ENCODE results near the gene NID2. TPM values are rescaled to one million over a fixed set of nuclear protein-coding genes. Genes with fewer than 3 reads are reported as not detected.

Gene NID2
- total RNA-seq, 1 experiment from 2014 or later = 9.5 TPM

DNA sequence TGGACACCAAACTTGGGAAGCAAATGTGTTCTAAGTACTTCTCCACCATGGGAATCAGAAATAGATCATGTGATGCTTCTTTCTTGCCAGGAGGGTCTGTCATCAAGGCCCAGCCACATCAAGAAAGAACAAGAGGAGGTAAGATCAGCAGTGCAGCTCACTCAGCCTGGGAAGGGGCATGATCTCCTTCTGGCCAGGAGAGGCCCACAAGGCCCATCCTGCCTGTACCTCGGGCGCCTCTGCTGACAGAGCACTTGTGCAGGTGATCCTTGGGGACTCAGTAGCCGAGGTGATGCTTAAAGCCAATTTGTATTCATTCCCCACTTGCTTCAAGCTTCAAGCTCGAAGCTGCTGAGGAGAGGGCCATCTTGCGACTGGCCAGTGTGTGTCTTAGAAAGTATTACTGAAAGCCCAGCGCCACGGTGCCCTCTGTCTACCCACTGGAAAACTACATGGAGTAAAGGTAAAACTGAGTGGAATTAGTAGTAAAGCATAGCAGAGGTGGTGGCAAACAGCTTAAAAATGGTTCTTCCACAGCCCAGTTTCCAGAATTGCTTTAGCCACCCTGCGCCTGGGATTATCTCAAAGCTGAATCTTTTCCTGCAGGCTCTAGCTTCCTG, 53.3 kb downstream of the NID2 start:
- ChIA-PET CTCF (interaction anchor here (0.7 to 1.7 kb wide), 3 partner anchors 10 to 56 kb away, joined by 3 to 4 read pairs (median 3); no protein-coding TSS in a partner anchor), POLR2A (no interaction called here)
- H3K36me3 Mint-ChIP-seq (ENCODE audit: insufficient read depth, unreplicated experiment) = peaks cover 36% of the 10 kb centered on the region
- no peaks in the 10 kb centered on the region for H3K27me3 Mint-ChIP-seq (ENCODE audit: insufficient read depth, unreplicated experiment)
- Histone ChIP-seq H3K27me3 (replicated peaks; ENCODE audit: control insufficient read depth, insufficient read depth, low read length) (no peaks in the 10 kb centered on the region), H3K36me3 (ENCODE audit: control insufficient read depth, insufficient read depth, low read length) (no peaks in the 10 kb centered on the region), H3K4me1 (no peaks in the 10 kb centered on the region), H3K9me3 (no peaks in the 10 kb centered on the region), H3K4me3 (ENCODE audit: low read depth, low read length) (no peak overlapping the region)
- no peaks in the 10 kb centered on the region for H3K4me1 Mint-ChIP-seq (ENCODE audit: low read depth, unreplicated experiment)
- intact Hi-C loops (cut with micrococcal nuclease; ENCODE audit: unreplicated experiment) = loop anchor here (2.0 to 10.0 kb wide), 2 partner anchors 49 to 115 kb away; partner anchors contain the start of gene NID2
- H3K4me3 Mint-ChIP-seq (ENCODE audit: unreplicated experiment) = no peak overlapping the region
- BruUV-seq (replicated peaks) = no TSS peak
- TF ChIP-seq, protein P1, sequence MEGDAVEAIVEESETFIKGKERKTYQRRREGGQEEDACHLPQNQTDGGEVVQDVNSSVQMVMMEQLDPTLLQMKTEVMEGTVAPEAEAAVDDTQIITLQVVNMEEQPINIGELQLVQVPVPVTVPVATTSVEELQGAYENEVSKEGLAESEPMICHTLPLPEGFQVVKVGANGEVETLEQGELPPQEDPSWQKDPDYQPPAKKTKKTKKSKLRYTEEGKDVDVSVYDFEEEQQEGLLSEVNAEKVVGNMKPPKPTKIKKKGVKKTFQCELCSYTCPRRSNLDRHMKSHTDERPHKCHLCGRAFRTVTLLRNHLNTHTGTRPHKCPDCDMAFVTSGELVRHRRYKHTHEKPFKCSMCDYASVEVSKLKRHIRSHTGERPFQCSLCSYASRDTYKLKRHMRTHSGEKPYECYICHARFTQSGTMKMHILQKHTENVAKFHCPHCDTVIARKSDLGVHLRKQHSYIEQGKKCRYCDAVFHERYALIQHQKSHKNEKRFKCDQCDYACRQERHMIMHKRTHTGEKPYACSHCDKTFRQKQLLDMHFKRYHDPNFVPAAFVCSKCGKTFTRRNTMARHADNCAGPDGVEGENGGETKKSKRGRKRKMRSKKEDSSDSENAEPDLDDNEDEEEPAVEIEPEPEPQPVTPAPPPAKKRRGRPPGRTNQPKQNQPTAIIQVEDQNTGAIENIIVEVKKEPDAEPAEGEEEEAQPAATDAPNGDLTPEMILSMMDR (IDR thresholded peaks at IDR 0.05; ENCODE audit: insufficient read depth in 1 of 2, low read depth in 1 of 2, low read length in 1 of 2, severe bottlenecking in 1 of 2, unreplicated experiment in 1 of 2) = peak; percentile 33 to 36
- no peak overlapping the region for H3K27ac Mint-ChIP-seq (ENCODE audit: unreplicated experiment)
- H3K9me3 Mint-ChIP-seq (ENCODE audit: unreplicated experiment) = no peaks in the 10 kb centered on the region
- peak in 1 of 2 experiments; percentile 35 for DNase-seq

GRCh38 chr14:52014601-52015267, 54.1 kb downstream of the NID2 start:
- ChIA-PET CTCF (interaction anchor here (1.2 to 1.7 kb wide), 2 partner anchors 11 to 57 kb away, joined by 3 to 4 read pairs; no protein-coding TSS in a partner anchor), POLR2A (no interaction called here)
- H3K9me3 Mint-ChIP-seq (ENCODE audit: unreplicated experiment) = no peaks in the 10 kb centered on the region
- Histone ChIP-seq H3K9me3 (no peaks in the 10 kb centered on the region), H3K27me3 (replicated peaks; ENCODE audit: control insufficient read depth, insufficient read depth, low read length) (no peaks in the 10 kb centered on the region), H3K4me1 (no peaks in the 10 kb centered on the region), H3K4me3 (ENCODE audit: low read depth, low read length) (no peak overlapping the region), H3K36me3 (ENCODE audit: control insufficient read depth, insufficient read depth, low read length) (no peaks in the 10 kb centered on the region)
- peaks cover 42% of the 10 kb centered on the region for H3K36me3 Mint-ChIP-seq (ENCODE audit: insufficient read depth, unreplicated experiment)
- peak overlapping the region; percentile 63 for H3K27ac Mint-ChIP-seq (ENCODE audit: unreplicated experiment)
- DNase-seq = no peak
- intact Hi-C loops (cut with micrococcal nuclease; ENCODE audit: unreplicated experiment) = loop anchor here (2.0 to 10.0 kb wide), 2 partner anchors 50 to 116 kb away; partner anchors contain the start of gene NID2
- TF ChIP-seq, protein P1 (IDR thresholded peaks at IDR 0.05; ENCODE audit: insufficient read depth in 1 of 2, low read depth in 1 of 2, low read length in 1 of 2, severe bottlenecking in 1 of 2, unreplicated experiment in 1 of 2) = no peak
- H3K4me1 Mint-ChIP-seq (ENCODE audit: low read depth, unreplicated experiment) = no peaks in the 10 kb centered on the region
- BruUV-seq (replicated peaks) = no TSS peak
- no peak overlapping the region for H3K4me3 Mint-ChIP-seq (ENCODE audit: unreplicated experiment)
- H3K27me3 Mint-ChIP-seq (ENCODE audit: insufficient read depth, unreplicated experiment) = no peaks in the 10 kb centered on the region

DNA sequence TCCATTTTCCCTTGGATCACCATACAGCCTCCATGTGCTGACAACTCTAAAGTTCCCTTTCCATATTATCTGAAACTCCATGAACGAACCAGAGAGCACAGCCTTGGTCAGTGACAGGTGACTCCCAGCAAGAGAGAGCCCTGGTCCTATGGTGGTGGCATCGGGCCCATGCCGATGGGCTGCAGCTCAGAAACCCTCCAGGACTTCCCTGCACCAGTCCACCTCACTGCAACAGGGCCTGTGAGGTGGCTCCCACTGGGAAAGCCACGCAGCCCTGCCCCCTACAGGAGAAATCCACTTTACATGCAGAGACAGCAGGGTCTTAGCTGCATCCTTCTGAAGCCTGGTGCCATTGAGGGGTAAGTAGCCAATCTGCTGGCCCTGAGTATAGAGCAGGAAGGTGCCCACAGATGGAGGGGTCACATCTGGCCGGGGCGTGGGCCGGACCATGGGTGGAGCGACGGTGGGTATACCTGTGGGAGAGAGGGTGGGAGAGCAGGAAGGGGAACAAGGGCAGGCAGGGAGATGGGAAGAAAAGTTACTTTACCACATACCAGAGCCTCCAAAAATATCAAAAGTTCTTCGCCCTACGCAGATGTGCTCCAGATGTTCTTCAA, 54.8 kb downstream of the NID2 start:
- BruUV-seq (replicated peaks) = no TSS peak
- Histone ChIP-seq H3K9me3 (no peaks in the 10 kb centered on the region), H3K36me3 (ENCODE audit: control insufficient read depth, insufficient read depth, low read length) (no peaks in the 10 kb centered on the region), H3K4me3 (ENCODE audit: low read depth, low read length) (no peak overlapping the region), H3K4me1 (no peaks in the 10 kb centered on the region), H3K27me3 (replicated peaks; ENCODE audit: control insufficient read depth, insufficient read depth, low read length) (no peaks in the 10 kb centered on the region)
- Mint-ChIP-seq H3K4me3 (ENCODE audit: unreplicated experiment) (no peak overlapping the region), H3K36me3 (ENCODE audit: insufficient read depth, unreplicated experiment) (peaks cover 48% of the 10 kb centered on the region), H3K9me3 (ENCODE audit: unreplicated experiment) (no peaks in the 10 kb centered on the region), H3K4me1 (ENCODE audit: low read depth, unreplicated experiment) (no peaks in the 10 kb centered on the region), H3K27me3 (ENCODE audit: insufficient read depth, unreplicated experiment) (no peaks in the 10 kb centered on the region), H3K27ac (ENCODE audit: unreplicated experiment) (peak overlapping the region; percentile 63)
- ChIA-PET POLR2A (no interaction called here), CTCF (no interaction called here)
- DNase-seq = peak; percentile 39 to 47
- intact Hi-C loops (cut with micrococcal nuclease; ENCODE audit: unreplicated experiment) = loop anchor here (2.0 to 10.0 kb wide), 2 partner anchors 51 to 117 kb away; partner anchors contain the start of gene NID2
- TF ChIP-seq, protein P1 (IDR thresholded peaks at IDR 0.05; ENCODE audit: insufficient read depth in 1 of 2, low read depth in 1 of 2, low read length in 1 of 2, severe bottlenecking in 1 of 2, unreplicated experiment in 1 of 2) = peak; percentile 18 to 26

Measured in Caco-2 (cell line).